Measurements from ENCODE around the gene GCK. TPM values are rescaled to one million over a fixed set of nuclear protein-coding genes. Genes with fewer than 3 reads are reported as not detected.
A peak's percentile ranks its signal among the peaks of the same experiment; 100 is the strongest.

The GCK gene
- total RNA-seq, 3 donors from 2014 or later = 0.17 TPM; not detected in 2

DNA sequence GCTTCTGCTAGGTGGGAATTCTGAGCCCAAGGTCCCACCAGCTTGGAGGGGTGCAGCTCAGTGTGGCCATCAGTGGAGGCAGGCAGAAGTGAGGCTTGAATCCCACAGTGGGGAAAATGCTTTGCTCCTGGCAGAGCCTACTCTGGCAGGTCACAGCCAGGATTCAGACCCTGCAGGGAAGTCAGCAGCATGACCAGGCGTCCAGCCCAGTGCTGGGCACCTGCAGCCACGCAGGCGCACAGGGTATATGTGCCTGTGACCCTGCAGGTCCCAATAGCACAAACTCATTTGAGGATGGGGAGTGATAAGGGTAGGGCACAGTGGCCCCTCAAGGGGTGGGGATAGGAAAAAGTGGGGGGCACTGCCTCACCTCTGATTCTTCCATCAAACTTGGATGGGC, 93.5 kb downstream of the GCK start:
- H3K36me3 ChIP-seq (ENCODE audit: low read depth) = no peaks in the 10 kb centered on the region
- no peak for TF ChIP-seq CTCF (IDR thresholded peaks at IDR 0.05)
- no peaks in the 10 kb centered on the region for H3K9me3 ChIP-seq
- ATAC-seq (no peak), DNase-seq (peak in 1 of 3 donors; percentile 10)
- intact Hi-C loops (cut with DNase I, micrococcal nuclease) = no loop called here
- H3K4me3 ChIP-seq = no peak overlapping the region
- H3K4me1 ChIP-seq (ENCODE audit: low read depth) = no peaks in the 10 kb centered on the region

DNA sequence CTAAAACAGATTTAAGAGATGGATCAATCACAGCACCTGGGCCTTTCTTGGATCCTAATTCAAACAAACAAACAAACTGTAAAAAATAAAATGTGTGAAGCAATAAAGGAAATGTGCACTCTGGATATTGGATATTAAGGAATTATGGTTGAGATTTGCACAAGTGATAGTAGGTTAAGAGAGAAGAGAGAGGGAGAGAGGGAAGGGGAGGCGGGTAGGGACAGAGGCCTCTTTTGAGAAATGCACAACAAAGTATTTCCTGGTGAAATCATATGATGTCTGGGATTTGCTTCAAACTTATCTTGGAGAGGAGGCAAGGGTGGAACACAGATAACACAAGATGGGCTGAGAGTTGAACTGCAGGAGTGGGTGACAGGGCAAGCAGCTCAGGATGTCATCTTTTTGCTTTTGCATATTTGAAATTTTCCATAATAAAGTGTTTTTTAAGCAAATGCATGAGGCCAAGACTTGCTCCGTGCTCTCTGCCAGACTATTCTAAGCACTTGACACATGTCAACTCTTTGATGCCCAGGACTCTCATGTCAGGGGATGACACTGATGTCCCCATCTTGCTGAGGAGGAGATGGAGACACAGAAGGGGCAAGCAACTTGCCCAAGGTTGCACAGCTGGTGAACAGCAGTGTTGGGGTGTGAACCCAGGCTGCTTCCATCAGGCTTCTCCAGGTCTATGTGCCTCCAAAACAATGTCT, 94.2 kb downstream of the GCK start:
- intact Hi-C loops (cut with DNase I, micrococcal nuclease) = no loop called here
- no peak for TF ChIP-seq CTCF (IDR thresholded peaks at IDR 0.05)
- Histone ChIP-seq H3K4me1 (ENCODE audit: low read depth) (no peaks in the 10 kb centered on the region), H3K4me3 (no peak overlapping the region), H3K36me3 (ENCODE audit: low read depth) (no peaks in the 10 kb centered on the region), H3K9me3 (no peaks in the 10 kb centered on the region)
- no peak for DNase-seq
- no peak for ATAC-seq

- no peaks in the 10 kb centered on the region for H3K4me1 ChIP-seq (ENCODE audit: low read depth)
- DNase-seq = no peak
- H3K9me3 ChIP-seq = no peaks in the 10 kb centered on the region
- H3K4me3 ChIP-seq = no peak overlapping the region
- no peak for ATAC-seq
- intact Hi-C loops (cut with DNase I, micrococcal nuclease) = no loop called here
- no peak for TF ChIP-seq CTCF (IDR thresholded peaks at IDR 0.05)
- H3K36me3 ChIP-seq (ENCODE audit: low read depth) = no peaks in the 10 kb centered on the region
Observed at GRCh38 chr7:44094365-44094764, 94.9 kb downstream of the GCK start.

Other genes starting within 250 kb of the GCK start
- gene SPDYE1, start 191.5 kb downstream of the GCK start, total RNA-seq = not detected
- 10 to 100 TPM; 84.2 to 91.2 (median 89.8) TPM for gene DBNL, start 144.7 kb downstream of the GCK start, total RNA-seq
- gene PGAM2, start 123.9 kb downstream of the GCK start, total RNA-seq = 1 to 10 TPM in 1 of 3 donors, under 1 TPM in 2; 0.84 to 1.4 (median 0.96) TPM
- gene POLM, start 106.9 kb downstream of the GCK start, total RNA-seq = 10 to 100 TPM; 27.0 to 33.7 (median 28.1) TPM
- gene AEBP1, start 85.1 kb downstream of the GCK start, total RNA-seq = 100 to 1,000 TPM in 1 of 3 donors, 10 to 100 TPM in 2; 14.1 to 130 (median 42.2) TPM
- gene POLD2, start 65.9 kb downstream of the GCK start, total RNA-seq = 10 to 100 TPM; 51.5 to 57.0 (median 52.0) TPM
- gene MYL7, start 48.1 kb downstream of the GCK start, total RNA-seq = 1 to 10 TPM in 1 of 3 donors, not detected in 2; 2.0 TPM
- 10 to 100 TPM; 72.0 to 79.5 (median 79.0) TPM for gene YKT6, start 11.5 kb upstream of the GCK start, total RNA-seq
- gene CAMK2B, start 136.2 kb upstream of the GCK start, total RNA-seq = 1 to 10 TPM in 1 of 3 donors, under 1 TPM in 2; 0.35 to 2.2 (median 0.87) TPM

Data from mucosa of descending colon (tissue), 3 donors.